ENCODE results near the gene SPX.

- TF ChIP-seq, protein P1, sequence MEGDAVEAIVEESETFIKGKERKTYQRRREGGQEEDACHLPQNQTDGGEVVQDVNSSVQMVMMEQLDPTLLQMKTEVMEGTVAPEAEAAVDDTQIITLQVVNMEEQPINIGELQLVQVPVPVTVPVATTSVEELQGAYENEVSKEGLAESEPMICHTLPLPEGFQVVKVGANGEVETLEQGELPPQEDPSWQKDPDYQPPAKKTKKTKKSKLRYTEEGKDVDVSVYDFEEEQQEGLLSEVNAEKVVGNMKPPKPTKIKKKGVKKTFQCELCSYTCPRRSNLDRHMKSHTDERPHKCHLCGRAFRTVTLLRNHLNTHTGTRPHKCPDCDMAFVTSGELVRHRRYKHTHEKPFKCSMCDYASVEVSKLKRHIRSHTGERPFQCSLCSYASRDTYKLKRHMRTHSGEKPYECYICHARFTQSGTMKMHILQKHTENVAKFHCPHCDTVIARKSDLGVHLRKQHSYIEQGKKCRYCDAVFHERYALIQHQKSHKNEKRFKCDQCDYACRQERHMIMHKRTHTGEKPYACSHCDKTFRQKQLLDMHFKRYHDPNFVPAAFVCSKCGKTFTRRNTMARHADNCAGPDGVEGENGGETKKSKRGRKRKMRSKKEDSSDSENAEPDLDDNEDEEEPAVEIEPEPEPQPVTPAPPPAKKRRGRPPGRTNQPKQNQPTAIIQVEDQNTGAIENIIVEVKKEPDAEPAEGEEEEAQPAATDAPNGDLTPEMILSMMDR (IDR thresholded peaks at IDR 0.05), result no peak
- TF ChIP-seq POLR2A (IDR thresholded peaks at IDR 0.05), result no peak
Measured at GRCh38 chr12:21516281-21516680, 9.8 kb upstream of the SPX start.

Data from Peyer's patch (tissue), 4 donors.